ENCODE results near the gene SERPINH1.

The SERPINH1 gene

GRCh38 chr11:75591371-75591770 is 29.3 kb downstream of the SERPINH1 start:
- no peak overlapping the region for H3K4me3 ChIP-seq (ENCODE audit: low read length)
- DNase-seq (ENCODE audit: low read depth) = no peak
- no peak for TF ChIP-seq CTCF (conservative IDR thresholded peaks at IDR 0.05; ENCODE audit: low read depth, low read length)

GRCh38 chr11:75591966-75592365 is 29.9 kb downstream of the SERPINH1 start:
- TF ChIP-seq CTCF (conservative IDR thresholded peaks at IDR 0.05; ENCODE audit: low read depth, low read length) = no peak
- DNase-seq (ENCODE audit: low read depth) = no peak
- H3K4me3 ChIP-seq (ENCODE audit: low read length) = no peak overlapping the region

DNA sequence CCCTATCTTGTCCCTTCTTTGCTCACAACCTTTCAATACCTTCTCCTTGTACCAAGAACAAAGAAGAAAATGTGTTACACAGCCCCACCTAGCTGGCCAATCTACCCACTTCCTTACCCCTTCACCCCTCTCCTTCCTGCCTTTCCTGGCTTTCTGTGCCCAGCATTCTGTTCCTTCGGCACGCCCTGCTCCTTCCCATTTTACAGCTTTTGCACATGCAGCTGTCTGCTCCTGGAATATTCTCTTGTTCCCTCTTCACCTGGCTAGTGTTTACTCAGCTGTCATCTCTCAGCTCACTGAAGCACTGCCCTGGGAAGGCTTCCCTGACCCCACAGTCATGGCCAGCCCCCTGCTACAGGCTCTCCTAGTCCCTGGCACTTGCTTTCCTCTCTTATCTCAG is 30.7 kb downstream of the SERPINH1 start:
- no peak overlapping the region for H3K4me3 ChIP-seq (ENCODE audit: low read length)
- no peak for TF ChIP-seq CTCF (conservative IDR thresholded peaks at IDR 0.05; ENCODE audit: low read depth, low read length)
- DNase-seq (ENCODE audit: low read depth) = no peak

DNA sequence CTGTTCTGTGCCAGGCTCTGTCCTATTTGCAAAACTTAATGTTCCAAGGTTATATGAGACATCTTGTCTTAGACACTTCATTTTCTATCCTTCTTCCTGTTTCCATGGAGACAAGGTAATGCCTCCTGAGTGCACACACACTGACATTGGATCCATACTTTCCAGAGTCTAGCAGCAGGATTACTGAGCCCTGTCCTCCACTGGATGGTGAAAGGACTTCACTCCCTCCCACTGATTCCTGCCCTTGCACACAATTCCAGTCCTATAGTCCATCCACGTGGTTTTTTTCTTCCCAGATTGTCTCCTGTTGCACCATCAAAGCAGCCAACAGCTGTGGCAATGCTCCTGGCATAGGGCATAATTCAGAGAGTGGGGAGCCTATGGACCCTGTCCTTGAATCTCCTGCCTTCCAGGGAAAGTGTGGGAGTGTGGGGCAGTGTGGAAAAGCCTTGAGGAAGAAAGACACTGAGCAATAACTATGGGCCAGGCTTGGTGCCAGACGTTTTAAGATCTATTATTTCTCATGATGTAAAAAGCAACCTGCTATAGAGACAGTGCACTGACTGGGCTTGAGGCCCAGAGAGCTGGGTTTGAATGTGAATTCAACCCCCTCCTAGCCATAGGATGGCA is 31.3 kb downstream of the SERPINH1 start:
- TF ChIP-seq CTCF (conservative IDR thresholded peaks at IDR 0.05; ENCODE audit: low read depth, low read length) = no peak
- DNase-seq (ENCODE audit: low read depth) = no peak
- H3K4me3 ChIP-seq (ENCODE audit: low read length) = no peak overlapping the region

DNA sequence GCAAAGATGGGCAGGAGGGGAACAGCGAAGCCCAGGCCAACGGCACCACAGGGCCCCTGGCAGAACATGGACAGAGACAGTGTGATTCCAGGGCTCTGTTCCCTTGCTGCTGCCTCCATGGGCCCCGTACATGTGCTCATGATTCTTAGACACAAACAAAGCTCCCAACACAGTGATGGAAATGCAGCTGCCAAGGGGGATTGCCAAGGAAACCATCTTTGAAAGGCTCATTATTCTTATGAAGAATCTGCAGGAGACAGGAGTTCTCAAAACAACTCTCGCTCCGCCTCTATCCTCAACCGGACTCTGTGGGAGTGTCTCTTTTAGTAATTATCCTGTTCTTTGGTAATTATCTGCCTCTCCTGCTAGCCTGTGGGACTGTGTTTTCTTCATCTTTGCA is 32.2 kb downstream of the SERPINH1 start:
- no peak overlapping the region for H3K4me3 ChIP-seq (ENCODE audit: low read length)
- DNase-seq (ENCODE audit: low read depth) = no peak
- no peak for TF ChIP-seq CTCF (conservative IDR thresholded peaks at IDR 0.05; ENCODE audit: low read depth, low read length)

- TF ChIP-seq CTCF (conservative IDR thresholded peaks at IDR 0.05; ENCODE audit: low read depth, low read length) = no peak
- no peak overlapping the region for H3K4me3 ChIP-seq (ENCODE audit: low read length)
- no peak for DNase-seq (ENCODE audit: low read depth)
These were observed 33.4 kb downstream of the SERPINH1 start for GRCh38 chr11:75595429-75595828.

GRCh38 chr11:75596914-75597313 is 34.9 kb downstream of the SERPINH1 start:
- no peak overlapping the region for H3K4me3 ChIP-seq (ENCODE audit: low read length)
- no peak for DNase-seq (ENCODE audit: low read depth)
- no peak for TF ChIP-seq CTCF (conservative IDR thresholded peaks at IDR 0.05; ENCODE audit: low read depth, low read length)
